Fibroblast of mammary gland (primary cell): Measurements from ENCODE around the gene SYNE1.
A peak's percentile ranks its signal among the peaks of the same experiment; 100 is the strongest.

ENCODE experiments used
- DNase-seq: peaks from one replicate; pipeline ENCODE4 v3.0.0-alpha.2; 2010; ENCODE audit warnings: low read depth
- H3K4me3 ChIP-seq: 2 replicates; pipeline ENCODE4 v1.5.1; 2011; ENCODE audit warnings: low read depth, mild to moderate bottlenecking, low read length, moderate library complexity; ENCODE audit not compliant: control insufficient read depth
- CTCF ChIP-seq: conservative IDR thresholded peaks from 2 replicates; pipeline ENCODE4 v1.5.1; 2011; ENCODE audit warnings: low read depth, low read length, inconsistent platforms; ENCODE audit not compliant: control insufficient read depth, insufficient read depth

SYNE1 gene

GRCh38 chr6:152166897-152167296, 470.3 kb downstream of the SYNE1 start:
- no peak for TF ChIP-seq CTCF
- H3K4me3 ChIP-seq, result no peak overlapping the region
- no peak for DNase-seq

- no peak for TF ChIP-seq CTCF
- no peak for DNase-seq
- H3K4me3 ChIP-seq, result no peak overlapping the region
Observed at GRCh38 chr6:152166497-152166896, 470.7 kb downstream of the SYNE1 start.

- no peak overlapping the region for H3K4me3 ChIP-seq
- TF ChIP-seq CTCF, result no peak
- DNase-seq, result no peak
Observed at GRCh38 chr6:152164957-152165356, 472.2 kb downstream of the SYNE1 start.

- H3K4me3 ChIP-seq, result no peak overlapping the region
- peak; percentile 41 for DNase-seq
- TF ChIP-seq CTCF, result no peak
Observed at GRCh38 chr6:152161501-152161900, 475.7 kb downstream of the SYNE1 start.

- H3K4me3 ChIP-seq, result no peak overlapping the region
- no peak for DNase-seq
- TF ChIP-seq CTCF, result no peak
Observed at GRCh38 chr6:152160346-152160745, 476.8 kb downstream of the SYNE1 start.

GRCh38 chr6:152155792-152156191, 481.4 kb downstream of the SYNE1 start:
- DNase-seq, result no peak
- no peak overlapping the region for H3K4me3 ChIP-seq
- no peak for TF ChIP-seq CTCF
